ENCODE results near the gene NEGR1.

NEGR1 gene

DNA sequence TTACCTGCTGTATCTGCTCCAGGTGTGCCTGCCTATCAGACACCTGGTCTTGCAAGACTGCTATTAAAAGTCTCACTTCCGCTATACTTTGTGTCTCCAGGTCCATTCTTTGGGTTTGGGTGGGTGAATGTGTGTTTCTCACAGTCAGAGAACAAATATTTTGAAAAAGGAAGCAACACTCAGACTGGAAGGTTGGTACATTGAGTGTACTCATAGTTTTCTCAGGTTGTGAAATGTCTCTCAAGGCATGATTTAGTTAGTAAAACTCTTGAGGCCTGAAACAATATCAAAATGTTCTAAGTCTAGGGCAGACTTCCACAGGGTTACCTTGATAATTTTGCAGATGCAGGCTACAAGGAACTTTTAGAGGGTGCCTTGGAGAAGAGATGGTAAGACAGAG is 771.6 kb downstream of the NEGR1 start:
- ChIA-PET POLR2A (no interaction called here), CTCF (no interaction called here)
- TF ChIP-seq, protein P1, sequence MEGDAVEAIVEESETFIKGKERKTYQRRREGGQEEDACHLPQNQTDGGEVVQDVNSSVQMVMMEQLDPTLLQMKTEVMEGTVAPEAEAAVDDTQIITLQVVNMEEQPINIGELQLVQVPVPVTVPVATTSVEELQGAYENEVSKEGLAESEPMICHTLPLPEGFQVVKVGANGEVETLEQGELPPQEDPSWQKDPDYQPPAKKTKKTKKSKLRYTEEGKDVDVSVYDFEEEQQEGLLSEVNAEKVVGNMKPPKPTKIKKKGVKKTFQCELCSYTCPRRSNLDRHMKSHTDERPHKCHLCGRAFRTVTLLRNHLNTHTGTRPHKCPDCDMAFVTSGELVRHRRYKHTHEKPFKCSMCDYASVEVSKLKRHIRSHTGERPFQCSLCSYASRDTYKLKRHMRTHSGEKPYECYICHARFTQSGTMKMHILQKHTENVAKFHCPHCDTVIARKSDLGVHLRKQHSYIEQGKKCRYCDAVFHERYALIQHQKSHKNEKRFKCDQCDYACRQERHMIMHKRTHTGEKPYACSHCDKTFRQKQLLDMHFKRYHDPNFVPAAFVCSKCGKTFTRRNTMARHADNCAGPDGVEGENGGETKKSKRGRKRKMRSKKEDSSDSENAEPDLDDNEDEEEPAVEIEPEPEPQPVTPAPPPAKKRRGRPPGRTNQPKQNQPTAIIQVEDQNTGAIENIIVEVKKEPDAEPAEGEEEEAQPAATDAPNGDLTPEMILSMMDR (IDR thresholded peaks at IDR 0.05; ENCODE audit: insufficient read depth, low read length, missing control alignments), result no peak

DNA sequence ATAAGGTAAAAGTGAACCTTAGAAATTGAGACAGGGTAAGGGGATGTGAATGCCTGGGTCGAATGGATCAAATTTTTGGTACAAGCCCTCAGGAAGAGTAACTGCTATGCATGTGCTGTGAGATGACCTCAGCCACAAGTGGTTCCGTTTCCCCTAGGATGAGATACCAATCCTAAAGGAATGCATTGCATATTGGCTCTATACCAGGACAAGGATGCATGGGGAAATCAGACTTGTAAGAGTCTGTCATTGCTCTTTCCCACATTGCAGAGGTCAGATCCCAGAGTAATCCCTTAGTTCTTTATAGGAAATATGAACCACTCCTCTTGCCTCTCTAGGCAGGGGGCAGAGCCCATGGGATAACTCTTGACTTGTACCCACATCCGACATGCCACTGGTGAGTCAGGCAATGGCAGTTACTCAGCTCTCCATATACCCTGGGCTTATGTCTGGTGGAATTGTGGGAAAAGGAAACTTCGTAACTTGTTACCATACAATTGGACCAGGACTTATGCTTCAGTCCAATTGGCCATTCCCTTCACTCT is 773.2 kb downstream of the NEGR1 start:
- DNase-seq (ENCODE audit: low read depth, low spot score), result no peak
- TF ChIP-seq, protein P1 (IDR thresholded peaks at IDR 0.05; ENCODE audit: insufficient read depth, low read length, missing control alignments), result no peak
- no peak overlapping the region for H3K4me3 ChIP-seq (ENCODE audit: low read depth, low read length)
- POLR2A ChIA-PET, result no interaction called here
- CTCF ChIA-PET, result interaction anchor here (0.9 kb wide), 1 partner anchor 12 kb away, joined by 3 read pairs; no protein-coding TSS in a partner anchor

More for the DNA sequence above, 771.6 kb downstream of the NEGR1 start:
- no peak overlapping the region for H3K4me3 ChIP-seq (ENCODE audit: low read depth, low read length)
- no peak for DNase-seq (ENCODE audit: low read depth, low spot score)

DNA sequence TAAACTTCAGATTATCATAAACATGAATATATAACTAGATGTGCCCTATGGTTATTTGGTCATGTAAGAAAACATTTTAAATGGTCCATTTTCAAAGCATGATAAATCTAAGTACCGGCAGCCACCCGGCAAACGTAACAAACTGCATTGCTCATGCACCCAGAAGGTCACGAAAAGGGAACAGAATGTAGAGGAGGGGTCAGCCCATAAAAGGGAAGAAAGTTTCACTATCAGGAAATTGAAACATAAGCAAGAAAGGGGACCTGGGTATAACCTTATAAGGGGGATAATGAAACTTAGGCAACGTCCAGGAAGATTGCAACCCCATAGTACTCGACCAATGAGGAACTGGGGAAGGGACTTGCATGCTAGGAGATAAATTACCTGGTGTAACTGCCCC is 780.3 kb downstream of the NEGR1 start:
- no peak for DNase-seq (ENCODE audit: low read depth, low spot score)
- POLR2A ChIA-PET, result no interaction called here
- TF ChIP-seq, protein P1 (IDR thresholded peaks at IDR 0.05; ENCODE audit: insufficient read depth, low read length, missing control alignments), result no peak
- H3K4me3 ChIP-seq (ENCODE audit: low read depth, low read length), result no peak overlapping the region
- CTCF ChIA-PET, result no interaction called here

DNA sequence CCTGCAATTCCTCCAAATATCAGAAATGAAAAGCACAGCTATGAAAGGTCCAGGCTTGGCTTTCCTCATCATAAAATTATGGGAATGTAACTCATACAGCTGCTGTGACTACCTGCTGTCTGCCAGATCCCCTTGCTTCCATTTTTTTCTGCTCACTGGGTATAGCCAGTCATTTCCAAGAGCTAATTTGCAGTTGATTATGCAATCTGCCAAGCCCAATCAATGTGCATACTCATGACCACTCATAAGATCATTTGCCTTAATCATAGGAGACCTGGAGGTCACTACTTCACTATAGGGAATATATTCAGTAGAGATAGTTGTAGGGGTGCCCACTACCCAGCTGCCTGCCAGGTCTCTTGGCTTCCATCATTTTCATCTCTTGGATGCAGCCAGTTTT is 783.8 kb downstream of the NEGR1 start:
- CTCF ChIA-PET, result no interaction called here
- TF ChIP-seq, protein P1 (IDR thresholded peaks at IDR 0.05; ENCODE audit: insufficient read depth, low read length, missing control alignments), result no peak
- POLR2A ChIA-PET, result no interaction called here
- no peak for DNase-seq (ENCODE audit: low read depth, low spot score)
- H3K4me3 ChIP-seq (ENCODE audit: low read depth, low read length), result no peak overlapping the region

DNA sequence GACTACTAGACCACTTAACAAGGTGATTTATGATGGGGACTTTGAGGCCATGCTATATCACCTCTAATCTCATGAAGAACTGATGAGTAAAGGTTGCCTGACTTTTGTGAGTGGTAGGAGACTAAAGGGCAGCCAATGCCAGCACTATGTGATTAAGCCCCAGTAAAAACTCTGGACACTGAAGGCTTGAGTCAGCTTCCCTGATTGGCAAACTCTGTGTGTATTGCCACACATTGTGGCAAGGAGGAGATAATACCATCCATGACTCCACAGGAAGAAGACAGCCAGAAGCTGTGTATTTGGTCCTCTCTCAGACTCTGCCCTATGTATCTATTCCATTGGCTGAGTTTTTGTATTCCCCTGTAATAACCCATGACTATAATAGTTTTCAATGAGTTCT is 788.2 kb downstream of the NEGR1 start:
- POLR2A ChIA-PET, result no interaction called here
- peak; percentile 7 for DNase-seq (ENCODE audit: low read depth, low spot score)
- CTCF ChIA-PET, result no interaction called here
- H3K4me3 ChIP-seq (ENCODE audit: low read depth, low read length), result no peak overlapping the region
- TF ChIP-seq, protein P1 (IDR thresholded peaks at IDR 0.05; ENCODE audit: insufficient read depth, low read length, missing control alignments), result no peak

DNA sequence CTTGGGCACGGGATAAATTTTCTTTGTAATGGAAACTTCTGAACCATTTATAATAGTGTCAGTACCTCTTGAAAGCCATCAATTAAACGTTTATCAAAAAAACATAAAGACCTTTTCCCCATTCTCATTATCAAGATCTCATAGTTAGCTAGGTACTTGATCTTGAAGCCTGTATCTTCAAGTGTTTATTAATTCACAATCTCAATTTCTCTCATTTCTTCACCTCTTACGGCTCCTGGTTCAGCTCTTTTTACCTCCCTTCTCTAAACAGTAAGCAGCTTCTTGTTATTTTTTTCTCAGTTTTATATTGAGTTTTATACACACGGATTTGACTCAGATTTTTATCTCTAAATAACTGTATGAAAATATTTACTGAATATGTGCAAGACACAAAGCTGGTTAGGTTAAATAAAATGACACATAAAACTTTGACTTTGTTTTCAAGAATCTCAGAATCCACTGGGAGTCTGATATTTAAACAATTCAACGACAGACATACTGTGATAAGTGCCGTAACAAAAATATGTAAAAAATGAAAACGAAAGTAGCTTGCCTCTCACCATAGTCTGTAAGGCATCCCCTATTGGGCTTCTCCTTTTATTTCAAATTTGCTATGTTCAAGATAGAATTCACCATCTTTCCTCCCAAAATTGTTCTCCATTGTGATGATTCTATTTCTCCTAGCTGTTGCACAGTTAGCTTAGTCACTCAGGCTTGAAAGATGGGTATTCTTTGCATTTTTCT is 789.9 kb downstream of the NEGR1 start:
- no peak overlapping the region for H3K4me3 ChIP-seq (ENCODE audit: low read depth, low read length)
- DNase-seq (ENCODE audit: low read depth, low spot score), result no peak
- CTCF ChIA-PET, result interaction anchor here (1.2 kb wide), 1 partner anchor 11 kb away, joined by 3 read pairs; no protein-coding TSS in a partner anchor
- POLR2A ChIA-PET, result no interaction called here
- TF ChIP-seq, protein P1 (IDR thresholded peaks at IDR 0.05; ENCODE audit: insufficient read depth, low read length, missing control alignments), result no peak

Data from AG04449 (cell line).